Upper lobe of right lung (tissue), 1 donor: Measurements from ENCODE around the gene C7orf33. TPM values are rescaled to one million over a fixed set of nuclear protein-coding genes. Genes with fewer than 3 reads are reported as not detected.

Experiments
- ATAC-seq: fragments of 200-7000 bp; cut with Tn5 transposase; one replicate; pipeline ENCODE4 v1.9.1; 2020; ENCODE audit warnings: mild to moderate bottlenecking, moderate library complexity
- DNase-seq: peaks from one replicate; pipeline ENCODE4 v3.0.0-alpha.2; 2020
- H3K27ac ChIP-seq: fragments of 200-600 bp; one replicate; pipeline ENCODE4 v1.8.0; 2022
- H3K27me3 ChIP-seq: fragments of 200-600 bp; one replicate; pipeline ENCODE4 v1.8.0; 2022; ENCODE audit warnings: mild to moderate bottlenecking
- H3K36me3 ChIP-seq: fragments of 200-600 bp; one replicate; pipeline ENCODE4 v1.8.0; 2022
- H3K4me1 ChIP-seq: fragments of 200-600 bp; one replicate; pipeline ENCODE4 v1.8.0; 2022
- H3K4me3 ChIP-seq: fragments of 200-600 bp; one replicate; pipeline ENCODE4 v1.8.0; 2022; ENCODE audit warnings: mild to moderate bottlenecking
- H3K9me3 ChIP-seq: fragments of 200-600 bp; one replicate; pipeline ENCODE4 v1.8.0; 2022
- CTCF ChIP-seq: fragments of 200-600 bp; IDR thresholded peaks from one replicate; pipeline ENCODE4 v1.8.0; 2022; ENCODE audit warnings: antibody characterized with exemption
- intact Hi-C: fragments of 100-400 bp; cut with DNase I; formaldehyde crosslinking; loops from one replicate; pipeline ENCODE4 v1.11.0; 2022
- total RNA-seq: library from RNA; stranded (reverse); fragmentation: NEBNext Ultra II Directional; extraction: Animal tissue kit (Norgen Biotek cat#: 25700); gene quantifications from one replicate; pipeline ENCODE4 v1.2.1, GENCODE V29; 2021
- donor health status: DM: no; HTN: yes; CAD: no; lungs with severe emphysema.

Gene C7orf33
- total RNA-seq, 1 donor from 2014 or later: not detected

GRCh38 chr7:148662646-148663045, 72.1 kb downstream of the C7orf33 start:
- Histone ChIP-seq H3K4me1 (no peaks in the 10 kb centered on the region), H3K36me3 (no peaks in the 10 kb centered on the region), H3K27me3 (no peaks in the 10 kb centered on the region), H3K9me3 (no peaks in the 10 kb centered on the region), H3K27ac (no peak overlapping the region), H3K4me3 (no peak overlapping the region)
- intact Hi-C loops: no loop called here
- no peak for TF ChIP-seq CTCF
- no peak for ATAC-seq
- DNase-seq: no peak

GRCh38 chr7:148664324-148664723, 73.8 kb downstream of the C7orf33 start:
- ATAC-seq (no peak), DNase-seq (no peak)
- no peak overlapping the region for H3K27ac ChIP-seq
- intact Hi-C loops: no loop called here
- no peaks in the 10 kb centered on the region for H3K9me3 ChIP-seq
- no peaks in the 10 kb centered on the region for H3K36me3 ChIP-seq
- H3K4me1 ChIP-seq: no peaks in the 10 kb centered on the region
- no peaks in the 10 kb centered on the region for H3K27me3 ChIP-seq
- no peak for TF ChIP-seq CTCF
- no peak overlapping the region for H3K4me3 ChIP-seq

- H3K4me1 ChIP-seq: no peaks in the 10 kb centered on the region
- TF ChIP-seq CTCF: no peak
- DNase-seq: no peak
- no peak overlapping the region for H3K27ac ChIP-seq
- no peaks in the 10 kb centered on the region for H3K9me3 ChIP-seq
- no peaks in the 10 kb centered on the region for H3K36me3 ChIP-seq
- H3K27me3 ChIP-seq: no peaks in the 10 kb centered on the region
- ATAC-seq: no peak
- intact Hi-C loops: no loop called here
- H3K4me3 ChIP-seq: no peak overlapping the region
Measured at GRCh38 chr7:148665221-148665620, 74.7 kb downstream of the C7orf33 start.

Other genes with a start within 250 kb of the C7orf33 start
- 44.4 TPM for gene CUL1, start 108.1 kb downstream of the C7orf33 start, total RNA-seq